ENCODE data around the gene CLEC9A.

Gene CLEC9A

GRCh38 chr12:10070380-10070779 lies 39.9 kb downstream of the CLEC9A start:
- TF ChIP-seq ZNF70 (CRISPR knock-in tag; IDR thresholded peaks at IDR 0.05) (no peak), SNAI2 (CRISPR knock-in tag; IDR thresholded peaks at IDR 0.05) (no peak), TOX (CRISPR knock-in tag; IDR thresholded peaks at IDR 0.05; ENCODE audit: borderline replicate concordance) (no peak), ZNF565 (CRISPR knock-in tag; conservative IDR thresholded peaks at IDR 0.05; ENCODE audit: low read depth) (no peak), GLIS3 (CRISPR knock-in tag; IDR thresholded peaks at IDR 0.05) (no peak), ZFP3 (CRISPR knock-in tag; IDR thresholded peaks at IDR 0.05) (no peak), ZFP30 (CRISPR knock-in tag; IDR thresholded peaks at IDR 0.05) (no peak), RARB (CRISPR knock-in tag; IDR thresholded peaks at IDR 0.05) (no peak)
- no peak for ATAC-seq

DNA sequence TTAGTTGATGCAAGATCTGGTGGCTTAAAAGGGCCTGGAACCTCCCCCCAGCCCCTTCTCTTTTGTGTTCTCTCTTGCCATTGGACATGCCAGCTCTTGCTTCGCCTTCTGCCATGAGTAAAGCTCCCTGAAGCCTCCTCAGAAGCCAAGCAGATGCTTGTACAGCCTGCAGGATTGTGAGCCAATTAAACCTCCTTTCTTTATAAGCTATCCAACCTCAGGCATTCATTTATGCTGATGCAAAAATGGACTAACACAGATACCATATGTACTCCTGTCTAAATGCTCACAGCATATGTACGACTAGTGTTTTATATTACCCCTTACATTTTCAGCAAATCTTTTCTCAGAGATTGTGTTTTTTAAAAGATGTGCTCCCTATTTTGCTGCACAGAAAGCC lies 41.6 kb downstream of the CLEC9A start:
- ATAC-seq, result no peak
- no peak for TF ChIP-seq ISL1 (CRISPR knock-in tag; IDR thresholded peaks at IDR 0.05)
- TF ChIP-seq POU6F1 (CRISPR knock-in tag; IDR thresholded peaks at IDR 0.05; ENCODE audit: borderline replicate concordance, low read depth), result no peak
- TF ChIP-seq ZFP30 (CRISPR knock-in tag; IDR thresholded peaks at IDR 0.05), result no peak
- no peak for TF ChIP-seq ZC3H10 (CRISPR knock-in tag; IDR thresholded peaks at IDR 0.05)
- TF ChIP-seq TOX (CRISPR knock-in tag; IDR thresholded peaks at IDR 0.05; ENCODE audit: borderline replicate concordance), result no peak
- TF ChIP-seq, protein P1, sequence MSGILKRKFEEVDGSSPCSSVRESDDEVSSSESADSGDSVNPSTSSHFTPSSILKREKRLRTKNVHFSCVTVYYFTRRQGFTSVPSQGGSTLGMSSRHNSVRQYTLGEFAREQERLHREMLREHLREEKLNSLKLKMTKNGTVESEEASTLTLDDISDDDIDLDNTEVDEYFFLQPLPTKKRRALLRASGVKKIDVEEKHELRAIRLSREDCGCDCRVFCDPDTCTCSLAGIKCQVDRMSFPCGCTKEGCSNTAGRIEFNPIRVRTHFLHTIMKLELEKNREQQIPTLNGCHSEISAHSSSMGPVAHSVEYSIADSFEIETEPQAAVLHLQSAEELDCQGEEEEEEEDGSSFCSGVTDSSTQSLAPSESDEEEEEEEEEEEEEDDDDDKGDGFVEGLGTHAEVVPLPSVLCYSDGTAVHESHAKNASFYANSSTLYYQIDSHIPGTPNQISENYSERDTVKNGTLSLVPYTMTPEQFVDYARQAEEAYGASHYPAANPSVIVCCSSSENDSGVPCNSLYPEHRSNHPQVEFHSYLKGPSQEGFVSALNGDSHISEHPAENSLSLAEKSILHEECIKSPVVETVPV (CRISPR knock-in tag; IDR thresholded peaks at IDR 0.05), result no peak
- no peak for TF ChIP-seq TCF4 (CRISPR knock-in tag; IDR thresholded peaks at IDR 0.05; ENCODE audit: borderline replicate concordance)
- TF ChIP-seq BACH2 (CRISPR knock-in tag; IDR thresholded peaks at IDR 0.05; ENCODE audit: borderline replicate concordance), result no peak
- no peak for TF ChIP-seq OSR1 (CRISPR knock-in tag; IDR thresholded peaks at IDR 0.05)
- TF ChIP-seq, protein P2, sequence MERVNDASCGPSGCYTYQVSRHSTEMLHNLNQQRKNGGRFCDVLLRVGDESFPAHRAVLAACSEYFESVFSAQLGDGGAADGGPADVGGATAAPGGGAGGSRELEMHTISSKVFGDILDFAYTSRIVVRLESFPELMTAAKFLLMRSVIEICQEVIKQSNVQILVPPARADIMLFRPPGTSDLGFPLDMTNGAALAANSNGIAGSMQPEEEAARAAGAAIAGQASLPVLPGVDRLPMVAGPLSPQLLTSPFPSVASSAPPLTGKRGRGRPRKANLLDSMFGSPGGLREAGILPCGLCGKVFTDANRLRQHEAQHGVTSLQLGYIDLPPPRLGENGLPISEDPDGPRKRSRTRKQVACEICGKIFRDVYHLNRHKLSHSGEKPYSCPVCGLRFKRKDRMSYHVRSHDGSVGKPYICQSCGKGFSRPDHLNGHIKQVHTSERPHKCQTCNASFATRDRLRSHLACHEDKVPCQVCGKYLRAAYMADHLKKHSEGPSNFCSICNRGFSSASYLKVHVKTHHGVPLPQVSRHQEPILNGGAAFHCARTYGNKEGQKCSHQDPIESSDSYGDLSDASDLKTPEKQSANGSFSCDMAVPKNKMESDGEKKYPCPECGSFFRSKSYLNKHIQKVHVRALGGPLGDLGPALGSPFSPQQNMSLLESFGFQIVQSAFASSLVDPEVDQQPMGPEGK (CRISPR knock-in tag; IDR thresholded peaks at IDR 0.05; ENCODE audit: borderline replicate concordance), result no peak
- TF ChIP-seq, protein P3, sequence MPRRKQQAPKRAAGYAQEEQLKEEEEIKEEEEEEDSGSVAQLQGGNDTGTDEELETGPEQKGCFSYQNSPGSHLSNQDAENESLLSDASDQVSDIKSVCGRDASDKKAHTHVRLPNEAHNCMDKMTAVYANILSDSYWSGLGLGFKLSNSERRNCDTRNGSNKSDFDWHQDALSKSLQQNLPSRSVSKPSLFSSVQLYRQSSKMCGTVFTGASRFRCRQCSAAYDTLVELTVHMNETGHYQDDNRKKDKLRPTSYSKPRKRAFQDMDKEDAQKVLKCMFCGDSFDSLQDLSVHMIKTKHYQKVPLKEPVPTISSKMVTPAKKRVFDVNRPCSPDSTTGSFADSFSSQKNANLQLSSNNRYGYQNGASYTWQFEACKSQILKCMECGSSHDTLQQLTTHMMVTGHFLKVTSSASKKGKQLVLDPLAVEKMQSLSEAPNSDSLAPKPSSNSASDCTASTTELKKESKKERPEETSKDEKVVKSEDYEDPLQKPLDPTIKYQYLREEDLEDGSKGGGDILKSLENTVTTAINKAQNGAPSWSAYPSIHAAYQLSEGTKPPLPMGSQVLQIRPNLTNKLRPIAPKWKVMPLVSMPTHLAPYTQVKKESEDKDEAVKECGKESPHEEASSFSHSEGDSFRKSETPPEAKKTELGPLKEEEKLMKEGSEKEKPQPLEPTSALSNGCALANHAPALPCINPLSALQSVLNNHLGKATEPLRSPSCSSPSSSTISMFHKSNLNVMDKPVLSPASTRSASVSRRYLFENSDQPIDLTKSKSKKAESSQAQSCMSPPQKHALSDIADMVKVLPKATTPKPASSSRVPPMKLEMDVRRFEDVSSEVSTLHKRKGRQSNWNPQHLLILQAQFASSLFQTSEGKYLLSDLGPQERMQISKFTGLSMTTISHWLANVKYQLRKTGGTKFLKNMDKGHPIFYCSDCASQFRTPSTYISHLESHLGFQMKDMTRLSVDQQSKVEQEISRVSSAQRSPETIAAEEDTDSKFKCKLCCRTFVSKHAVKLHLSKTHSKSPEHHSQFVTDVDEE (CRISPR knock-in tag; IDR thresholded peaks at IDR 0.05), result no peak

DNA sequence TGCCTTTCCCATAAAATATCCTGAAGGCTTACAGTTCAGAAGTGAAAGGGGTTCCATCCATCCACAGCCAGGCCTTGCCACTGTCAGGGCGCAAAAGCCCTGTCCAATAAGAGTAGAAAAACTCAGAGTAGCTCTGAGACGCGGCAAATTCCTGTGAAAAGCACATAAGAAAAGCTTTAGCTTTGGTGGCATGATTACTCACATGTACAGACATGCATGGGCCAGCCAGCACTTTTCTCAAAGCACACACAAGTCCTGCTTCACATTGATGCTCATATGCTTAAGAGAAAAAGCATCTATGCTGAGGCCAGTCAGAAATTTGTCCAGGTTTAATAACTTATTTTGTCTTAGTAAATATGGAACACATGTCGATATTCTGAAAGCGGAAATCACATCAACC lies 42.8 kb downstream of the CLEC9A start:
- TF ChIP-seq ZNF565 (CRISPR knock-in tag; conservative IDR thresholded peaks at IDR 0.05; ENCODE audit: low read depth) (no peak), OSR1 (CRISPR knock-in tag; IDR thresholded peaks at IDR 0.05) (no peak), BACH2 (CRISPR knock-in tag; IDR thresholded peaks at IDR 0.05; ENCODE audit: borderline replicate concordance) (no peak), RARB (CRISPR knock-in tag; IDR thresholded peaks at IDR 0.05) (no peak)
- ATAC-seq, result no peak

DNA sequence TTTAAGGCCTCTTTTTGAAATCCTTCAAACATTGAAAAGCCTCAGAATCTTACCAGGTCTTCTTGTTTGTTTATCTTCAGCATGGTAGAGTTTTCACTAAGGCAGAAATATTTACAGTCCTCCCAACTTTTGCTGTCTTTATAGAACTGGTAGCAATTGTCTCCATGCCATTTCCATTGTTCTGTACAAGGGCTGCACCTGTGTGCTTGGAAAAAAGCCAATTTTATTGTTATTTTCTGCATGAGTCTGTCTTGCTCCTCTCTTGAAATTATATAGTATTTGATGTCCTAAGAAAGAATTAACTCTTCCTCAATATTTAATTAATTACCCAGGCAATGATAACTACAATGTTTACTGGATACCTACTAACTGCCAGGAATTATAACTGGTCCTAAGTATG lies 45.0 kb downstream of the CLEC9A start:
- no peak for ATAC-seq
- TF ChIP-seq CSDC2 (CRISPR knock-in tag; IDR thresholded peaks at IDR 0.05) (no peak), RARB (CRISPR knock-in tag; IDR thresholded peaks at IDR 0.05) (no peak), ZFP30 (CRISPR knock-in tag; IDR thresholded peaks at IDR 0.05) (no peak), TCF4 (CRISPR knock-in tag; IDR thresholded peaks at IDR 0.05; ENCODE audit: borderline replicate concordance) (no peak), ARNTL (CRISPR knock-in tag; IDR thresholded peaks at IDR 0.05; ENCODE audit: borderline replicate concordance, low read depth) (no peak), ZC3H10 (CRISPR knock-in tag; IDR thresholded peaks at IDR 0.05) (no peak), ZFP3 (CRISPR knock-in tag; IDR thresholded peaks at IDR 0.05) (no peak)
- TF ChIP-seq, protein P3 (CRISPR knock-in tag; IDR thresholded peaks at IDR 0.05), result no peak
